GM10248 (cell line): Measurements from ENCODE around the gene TIMM9.
A peak's percentile ranks its signal among the peaks of the same experiment; 100 is the strongest.

Experiments
- CTCF ChIA-PET: fragments of 300-600 bp; sonication (Branson Sonifier 250); formaldehyde crosslinking; extraction: SDS; loops from one replicate; lab custom pipeline; 2021; ENCODE audit warnings: antibody characterized with exemption; lab: Yijun Ruan, JAX
- POLR2A ChIA-PET: fragments of 350-650 bp; sonication (Branson Sonifier 250); formaldehyde crosslinking; extraction: SDS; loops from one replicate; lab custom pipeline; 2020; ENCODE audit warnings: antibody characterized with exemption; lab: Yijun Ruan, JAX
- DNase-seq: peaks from one replicate; pipeline ENCODE4 v3.0.0; 2012; ENCODE audit errors: extremely low spot score
- CTCF ChIP-seq: IDR thresholded peaks from 2 replicates; pipeline ENCODE4 v1.5.1; 2012; ENCODE audit warnings: mild to moderate bottlenecking, low read depth; ENCODE audit errors: extremely low read depth, missing control alignments, control extremely low read depth

Gene TIMM9

GRCh38 chr14:58427281-58428117 is at the start of gene TIMM9, which contains the start of gene KIAA0586:
TSS of gene TIMM9 (minus strand) at chr14:58427531. CDS start at chr14:58411945, 15,586 bp downstream.
TSS of gene KIAA0586 (plus strand) at chr14:58427719. CDS start at chr14:58428265, 546 bp downstream.
- DNase-seq: peak; percentile 94
- CTCF ChIA-PET: interaction anchor here (0.6 to 1.5 kb wide), 4 partner anchors 28 to 628 kb away, joined by 3 to 4 read pairs (median 4); no protein-coding TSS in a partner anchor
- TF ChIP-seq CTCF: no peak
- POLR2A ChIA-PET: interaction anchor here (1.0 kb wide), 1 partner anchor 129 kb away, joined by 3 read pairs; the partner anchor contains the start of gene ARID4A

GRCh38 chr14:58476320-58476719 is 49.0 kb upstream of the TIMM9 start:
- POLR2A ChIA-PET: interaction anchor here (0.6 kb wide), 1 partner anchor 13 kb away, joined by 4 read pairs; no protein-coding TSS in a partner anchor
- CTCF ChIA-PET: interaction anchor here (1.2 to 2.1 kb wide), 4 partner anchors 9 to 553 kb away, joined by 3 to 6 read pairs (median 4); no protein-coding TSS in a partner anchor
- DNase-seq: no peak
- TF ChIP-seq CTCF: no peak

GRCh38 chr14:58469309-58469708 is 42.0 kb upstream of the TIMM9 start:
- TF ChIP-seq CTCF: no peak
- DNase-seq: no peak
- POLR2A ChIA-PET: no interaction called here
- CTCF ChIA-PET: interaction anchor here (1.4 kb wide), 1 partner anchor 32 kb away, joined by 4 read pairs; no protein-coding TSS in a partner anchor

GRCh38 chr14:58467575-58467974 is 40.2 kb upstream of the TIMM9 start:
- ChIA-PET POLR2A (no interaction called here), CTCF (interaction anchor here (1.1 to 1.9 kb wide), 4 partner anchors 10 to 34 kb away, joined by 4 to 7 read pairs (median 4); no protein-coding TSS in a partner anchor)
- TF ChIP-seq CTCF: no peak

GRCh38 chr14:58466459-58466858 is 39.1 kb upstream of the TIMM9 start:
- CTCF ChIA-PET: interaction anchor here (1.1 to 1.9 kb wide), 4 partner anchors 10 to 35 kb away, joined by 4 to 7 read pairs (median 4); no protein-coding TSS in a partner anchor
- no peak for TF ChIP-seq CTCF
- POLR2A ChIA-PET: interaction anchor here (0.6 kb wide), 1 partner anchor 21 kb away, joined by 3 read pairs; no protein-coding TSS in a partner anchor
- DNase-seq: no peak

More at GRCh38 chr14:58467575-58467974, 40.2 kb upstream of the TIMM9 start:
- no peak for DNase-seq

- ChIA-PET CTCF (interaction anchor here (0.7 to 1.4 kb wide), 2 partner anchors 10 to 36 kb away, joined by 3 to 4 read pairs; no protein-coding TSS in a partner anchor), POLR2A (no interaction called here)
- TF ChIP-seq CTCF: no peak
- DNase-seq: no peak
Observed at GRCh38 chr14:58465421-58465820, 38.1 kb upstream of the TIMM9 start.
